T follicular helper cell (primary cell): Measurements from ENCODE around the gene PCDHGA7.
"Not testable (repeated sequence)": the region's sequence is repeated elsewhere in the genome, so short reads cannot be mapped to it uniquely, and the experiment has no call there.

Experiments
- DNase-seq: peaks from one replicate; pipeline ENCODE4 v3.0.0-alpha.2; 2020; ENCODE audit warnings: low read depth

The PCDHGA7 gene

GRCh38 chr5:141430332-141431113 is 48.0 kb downstream of the PCDHGA7 start, which contains the start of gene PCDHGA12:
TSS of gene PCDHGA12 (plus strand) at chr5:141430507. CDS start at chr5:141430760, 253 bp downstream.
- DNase-seq: no peak

- no peak for DNase-seq
These were observed 48.7 kb downstream of the PCDHGA7 start for GRCh38 chr5:141431286-141431685.

GRCh38 chr5:141432308-141432707 is 49.8 kb downstream of the PCDHGA7 start:
- DNase-seq: not testable (repeated sequence)

GRCh38 chr5:141432726-141433125 is 50.2 kb downstream of the PCDHGA7 start:
- not testable (repeated sequence) for DNase-seq

- DNase-seq: no peak
These were observed 51.5 kb downstream of the PCDHGA7 start for GRCh38 chr5:141434006-141434405.
